ENCODE results near the gene MYO7A. TPM values are rescaled to one million over a fixed set of nuclear protein-coding genes. Genes with fewer than 3 reads are reported as not detected.

MYO7A gene
- total and polyA plus RNA-seq, 2 donors (not counting 1 experiment from before 2014, with no cell fraction given) = 0.03 to 0.07 TPM

DNA sequence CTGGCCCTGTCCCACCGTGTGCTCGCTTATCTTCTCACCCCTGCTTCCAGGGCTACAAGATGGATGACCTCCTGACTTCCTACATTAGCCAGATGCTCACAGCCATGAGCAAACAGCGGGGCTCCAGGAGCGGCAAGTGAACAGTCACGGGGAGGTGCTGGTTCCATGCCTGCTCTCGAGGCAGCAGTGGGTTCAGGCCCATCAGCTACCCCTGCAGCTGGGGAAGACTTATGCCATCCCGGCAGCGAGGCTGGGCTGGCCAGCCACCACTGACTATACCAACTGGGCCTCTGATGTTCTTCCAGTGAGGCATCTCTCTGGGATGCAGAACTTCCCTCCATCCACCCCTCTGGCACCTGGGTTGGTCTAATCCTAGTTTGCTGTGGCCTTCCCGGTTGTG is 86.5 kb downstream of the MYO7A start:
- no peaks in the 10 kb centered on the region for H4K20me1 ChIP-seq (ENCODE audit: control insufficient read depth, insufficient read depth, low read length, poor library complexity, severe bottlenecking)
- ChIA-PET POLR2A (no interaction called here), CTCF (no interaction called here)
- H3K27ac ChIP-seq (ENCODE audit: low read length in 2 of 2) = no peak overlapping the region
- Mint-ChIP-seq H3K9me3 (ENCODE audit: insufficient read depth) (peaks cover 2% of the 10 kb centered on the region), H3K27me3 (no peaks in the 10 kb centered on the region), H3K4me3 (no peak overlapping the region), H3K4me1 (no peaks in the 10 kb centered on the region), H3K27ac (no peak overlapping the region)
- H2AFZ ChIP-seq (ENCODE audit: insufficient read depth, low read depth, low read length, poor library complexity, severe bottlenecking) = no peak overlapping the region
- H3K9ac ChIP-seq (ENCODE audit: low read length) = no peak overlapping the region
- no peaks in the 10 kb centered on the region for H3K4me1 ChIP-seq (ENCODE audit: control insufficient read depth in 2 of 2, insufficient read depth in 2 of 2, low read length in 2 of 2)
- H3K9me3 ChIP-seq (ENCODE audit: control extremely low read depth in 1 of 3, control insufficient read depth in 2 of 3, insufficient read depth in 1 of 3, low read length in 2 of 3) = no peaks in the 10 kb centered on the region
- no peak for ATAC-seq (ENCODE audit: low read depth)
- no peak overlapping the region for H3K4me3 ChIP-seq (ENCODE audit: control extremely low read depth in 1 of 5, extremely low read depth in 1 of 5, insufficient read depth in 1 of 5, low read depth in 2 of 5, low read length in 4 of 5)
- DNase-seq = no peak
- no peaks in the 10 kb centered on the region for H3K36me3 ChIP-seq (replicated peaks in 1 of 2; ENCODE audit: control extremely low read depth in 1 of 2, control insufficient read depth in 1 of 2, extremely low read depth in 1 of 2, insufficient read depth in 2 of 2, low read length in 1 of 2)
- no peak for TF ChIP-seq EZH2 (IDR thresholded peaks at IDR 0.05; ENCODE audit: borderline replicate concordance, insufficient read depth, low read depth, low read length, poor library complexity, severe bottlenecking)
- TF ChIP-seq, protein P1, sequence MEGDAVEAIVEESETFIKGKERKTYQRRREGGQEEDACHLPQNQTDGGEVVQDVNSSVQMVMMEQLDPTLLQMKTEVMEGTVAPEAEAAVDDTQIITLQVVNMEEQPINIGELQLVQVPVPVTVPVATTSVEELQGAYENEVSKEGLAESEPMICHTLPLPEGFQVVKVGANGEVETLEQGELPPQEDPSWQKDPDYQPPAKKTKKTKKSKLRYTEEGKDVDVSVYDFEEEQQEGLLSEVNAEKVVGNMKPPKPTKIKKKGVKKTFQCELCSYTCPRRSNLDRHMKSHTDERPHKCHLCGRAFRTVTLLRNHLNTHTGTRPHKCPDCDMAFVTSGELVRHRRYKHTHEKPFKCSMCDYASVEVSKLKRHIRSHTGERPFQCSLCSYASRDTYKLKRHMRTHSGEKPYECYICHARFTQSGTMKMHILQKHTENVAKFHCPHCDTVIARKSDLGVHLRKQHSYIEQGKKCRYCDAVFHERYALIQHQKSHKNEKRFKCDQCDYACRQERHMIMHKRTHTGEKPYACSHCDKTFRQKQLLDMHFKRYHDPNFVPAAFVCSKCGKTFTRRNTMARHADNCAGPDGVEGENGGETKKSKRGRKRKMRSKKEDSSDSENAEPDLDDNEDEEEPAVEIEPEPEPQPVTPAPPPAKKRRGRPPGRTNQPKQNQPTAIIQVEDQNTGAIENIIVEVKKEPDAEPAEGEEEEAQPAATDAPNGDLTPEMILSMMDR (IDR thresholded peaks at IDR 0.05) = no peak
- 95% methylated on average over 8 of the region's 9 CpGs for WGBS (ENCODE audit: insufficient coverage)
- H3K27me3 ChIP-seq (replicated peaks in 1 of 4; ENCODE audit: control extremely low read depth in 1 of 4, control insufficient read depth in 3 of 4, insufficient read depth in 4 of 4, low read length in 3 of 4) = no peaks in the 10 kb centered on the region
- H3K4me2 ChIP-seq (replicated peaks; ENCODE audit: low read depth, low read length, poor library complexity, severe bottlenecking) = no peak overlapping the region
- intact Hi-C loops (cut with micrococcal nuclease) = no loop called here
- no peaks in the 10 kb centered on the region for H3K79me2 ChIP-seq (ENCODE audit: control insufficient read depth, insufficient read depth, low read length)

DNA sequence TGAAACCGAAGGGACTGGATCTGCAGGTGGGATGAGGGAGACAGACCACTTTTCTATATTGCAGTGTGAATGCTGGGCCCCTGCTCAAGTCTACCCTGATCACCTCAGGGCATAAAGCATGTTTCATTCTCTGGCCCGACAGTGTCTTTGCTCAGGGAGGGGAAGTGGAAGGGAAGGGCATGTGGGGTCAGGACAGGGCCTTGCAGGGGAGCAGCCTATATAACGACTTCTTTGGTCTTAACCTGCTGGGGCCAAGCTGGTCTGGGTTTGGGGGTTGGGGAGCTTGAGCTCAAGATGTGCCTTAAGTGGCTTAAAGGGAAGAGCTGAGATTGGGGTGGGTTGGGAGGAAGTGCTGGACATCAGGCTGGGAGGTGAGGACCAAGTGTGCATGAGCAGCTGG is 87.1 kb downstream of the MYO7A start:
- ATAC-seq (ENCODE audit: low read depth) = no peak
- WGBS (ENCODE audit: insufficient coverage) = 65% methylated on average over 2 of the region's 3 CpGs

More for the DNA sequence above, 87.1 kb downstream of the MYO7A start:
- H3K4me3 ChIP-seq (ENCODE audit: control extremely low read depth in 1 of 5, extremely low read depth in 1 of 5, insufficient read depth in 1 of 5, low read depth in 2 of 5, low read length in 4 of 5) = no peak overlapping the region
- TF ChIP-seq, protein P1 (IDR thresholded peaks at IDR 0.05) = no peak
- TF ChIP-seq EZH2 (IDR thresholded peaks at IDR 0.05; ENCODE audit: borderline replicate concordance, insufficient read depth, low read depth, low read length, poor library complexity, severe bottlenecking) = no peak
- no peak overlapping the region for H3K4me2 ChIP-seq (replicated peaks; ENCODE audit: low read depth, low read length, poor library complexity, severe bottlenecking)
- ChIA-PET POLR2A (no interaction called here), CTCF (no interaction called here)
- DNase-seq = no peak
- no peaks in the 10 kb centered on the region for H3K4me1 Mint-ChIP-seq
- no peak overlapping the region for H3K4me3 Mint-ChIP-seq
- H3K9me3 Mint-ChIP-seq (ENCODE audit: insufficient read depth) = peaks cover 2% of the 10 kb centered on the region
- H4K20me1 ChIP-seq (ENCODE audit: control insufficient read depth, insufficient read depth, low read length, poor library complexity, severe bottlenecking) = no peaks in the 10 kb centered on the region
- H3K4me1 ChIP-seq (ENCODE audit: control insufficient read depth in 2 of 2, insufficient read depth in 2 of 2, low read length in 2 of 2) = no peaks in the 10 kb centered on the region
- no peaks in the 10 kb centered on the region for H3K9me3 ChIP-seq (ENCODE audit: control extremely low read depth in 1 of 3, control insufficient read depth in 2 of 3, insufficient read depth in 1 of 3, low read length in 2 of 3)
- H3K36me3 ChIP-seq (replicated peaks in 1 of 2; ENCODE audit: control extremely low read depth in 1 of 2, control insufficient read depth in 1 of 2, extremely low read depth in 1 of 2, insufficient read depth in 2 of 2, low read length in 1 of 2) = no peaks in the 10 kb centered on the region
- no peaks in the 10 kb centered on the region for H3K27me3 Mint-ChIP-seq
- no peak overlapping the region for H3K27ac Mint-ChIP-seq
- H3K79me2 ChIP-seq (ENCODE audit: control insufficient read depth, insufficient read depth, low read length) = no peaks in the 10 kb centered on the region
- no peak overlapping the region for H3K9ac ChIP-seq (ENCODE audit: low read length)
- H3K27me3 ChIP-seq (replicated peaks in 1 of 4; ENCODE audit: control extremely low read depth in 1 of 4, control insufficient read depth in 3 of 4, insufficient read depth in 4 of 4, low read length in 3 of 4) = no peaks in the 10 kb centered on the region
- intact Hi-C loops (cut with micrococcal nuclease) = no loop called here
- no peak overlapping the region for H2AFZ ChIP-seq (ENCODE audit: insufficient read depth, low read depth, low read length, poor library complexity, severe bottlenecking)
- no peak overlapping the region for H3K27ac ChIP-seq (ENCODE audit: low read length in 2 of 2)
